Fibroblast of lung (primary cell): ENCODE measurements around the gene TRRAP. TPM values are rescaled to one million over a fixed set of nuclear protein-coding genes. Genes with fewer than 3 reads are reported as not detected.

ENCODE experiments used
- DNase-seq, 2 donors: peaks; one replicate each; pipeline versions ENCODE4 v3.0.0 to v3.0.0-alpha.2; 2010; ENCODE audit warnings: low read depth in 2 of 2
- H2AFZ ChIP-seq: 2 replicates; pipeline ENCODE4 v1.5.1; 2012; ENCODE audit warnings: low read length, control low read depth, inconsistent platforms
- H3K27ac ChIP-seq: 2 replicates; pipeline ENCODE4 v1.5.1; 2011; ENCODE audit warnings: low read length, control low read depth; ENCODE audit not compliant: insufficient read depth
- H3K27me3 ChIP-seq: 2 replicates; pipeline ENCODE4 v1.5.1; 2011; ENCODE audit warnings: mild to moderate bottlenecking, low read length; ENCODE audit not compliant: control insufficient read depth, insufficient read depth
- H3K36me3 ChIP-seq: 2 replicates; pipeline ENCODE4 v1.5.1; 2011; ENCODE audit warnings: low read length; ENCODE audit not compliant: control insufficient read depth, insufficient read depth
- H3K4me1 ChIP-seq: 2 replicates; pipeline ENCODE4 v1.5.1; 2011; ENCODE audit warnings: low read length; ENCODE audit not compliant: control insufficient read depth, insufficient read depth; ENCODE audit errors: extremely low read depth
- H3K4me2 ChIP-seq: 2 replicates; pipeline ENCODE4 v1.5.1; 2011; ENCODE audit warnings: low read length, control low read depth; ENCODE audit not compliant: insufficient read depth; ENCODE audit errors: extremely low read depth
- H3K4me3 ChIP-seq, 4 experiments: fragments of 200-600 bp in 1 of 4; sonication (generic) in 1 of 4; replicated peaks in 1 of 4; 2 replicates each; pipeline ENCODE4 v1.5.1; 2011 to 2016; ENCODE audit warnings: low read length in 4 of 4, low read depth in 3 of 4, mild to moderate bottlenecking in 3 of 4, control low read depth in 2 of 4, inconsistent platforms in 1 of 4, mixed read lengths in 1 of 4; ENCODE audit not compliant: insufficient read depth in 1 of 4; ENCODE audit errors: control extremely low read depth in 1 of 4
- H3K79me2 ChIP-seq: 2 replicates; pipeline ENCODE4 v1.5.1; 2012; ENCODE audit warnings: mild to moderate bottlenecking, low read length, inconsistent platforms; ENCODE audit not compliant: control insufficient read depth, insufficient read depth
- H3K9ac ChIP-seq: 2 replicates; pipeline ENCODE4 v1.5.1; 2011; ENCODE audit warnings: mild to moderate bottlenecking, low read length, control low read depth; ENCODE audit not compliant: insufficient read depth
- H3K9me3 ChIP-seq: 2 replicates; pipeline ENCODE4 v1.5.1; 2012; ENCODE audit warnings: low read depth, low read length; ENCODE audit not compliant: control insufficient read depth, insufficient read depth
- H4K20me1 ChIP-seq: 2 replicates; pipeline ENCODE4 v1.5.1; 2011; ENCODE audit warnings: low read length; ENCODE audit not compliant: control insufficient read depth, insufficient read depth; ENCODE audit errors: extremely low read depth
- CTCF ChIP-seq, 2 donors: IDR thresholded peaks in 1 of 2; conservative IDR thresholded peaks in 1 of 2; 1 replicate in 1 of 2; 2 replicates in 1 of 2; pipeline ENCODE4 v1.5.1; 2011 to 2012; ENCODE audit warnings: low read length in 2 of 2, control low read depth in 1 of 2, inconsistent platforms in 1 of 2, low read depth in 1 of 2, mild to moderate bottlenecking in 1 of 2
- EZH2 ChIP-seq: IDR thresholded peaks from 2 replicates; pipeline ENCODE4 v1.5.1; 2012; ENCODE audit warnings: low read length, control low read depth, mild to moderate bottlenecking; ENCODE audit errors: missing control alignments
- polyA minus RNA-seq: library from RNA; depleted of rRNA, polyadenylated mRNA; stranded (reverse); fragments of >200 nt; gene quantifications from 2 replicates; pipeline ENCODE4 v1.2.3, GENCODE V29; 2011; ENCODE audit warnings: low replicate concordance
- polyA plus RNA-seq, 2 donors: library from polyadenylated mRNA; depleted of rRNA in 1 of 2; stranded (reverse) in 1 of 2; unstranded in 1 of 2; fragments of >200 nt; gene quantifications; 2 replicates each; pipeline ENCODE4 v1.2.1, GENCODE V29; 2011 to 2012; ENCODE audit warnings: missing spikeins in 1 of 2
- total RNA-seq: library from RNA; depleted of rRNA; stranded (reverse); fragments of >200 nt; gene quantifications from 2 replicates; pipeline ENCODE4 v1.2.1, GENCODE V29; 2014

Gene TRRAP
- total RNA-seq = 14.4 and 20.6 TPM in 2 replicates
- 11.3 and 17.6 TPM in 2 replicates for polyA plus RNA-seq
- polyA plus RNA-seq (2012) = 12.9 and 14.9 TPM in 2 replicates
- polyA minus RNA-seq = 64.0 and 86.9 TPM in 2 replicates

GRCh38 chr7:98878365-98879197 lies at the start of gene TRRAP:
TSS of gene TRRAP (plus strand) at chr7:98878532. CDS start at chr7:98881151, 2,619 bp downstream.
- Histone ChIP-seq H4K20me1 (no peaks in the 10 kb centered on the region), H3K36me3 (peaks cover 2% of the 10 kb centered on the region), H3K4me2 (peak within 1 kb of the TSS; percentile 99), H3K27ac (peak within 1 kb of the TSS; percentile 90), H3K79me2 (peaks cover 28% of the 10 kb centered on the region), H3K4me3 (peak within 1 kb of the TSS; percentile 87 to 99 (median 96)), H3K9ac (peak within 1 kb of the TSS; percentile 98), H2AFZ (peak within 1 kb of the TSS; percentile 80), H3K4me1 (peaks cover 5% of the 10 kb centered on the region), H3K27me3 (no peaks in the 10 kb centered on the region), H3K9me3 (no peaks in the 10 kb centered on the region)
- DNase-seq = peak; percentile 71 to 72
- TF ChIP-seq EZH2 = no peak
- TF ChIP-seq CTCF (conservative IDR thresholded peaks at IDR 0.05 in 1 of 2, IDR thresholded peaks at IDR 0.05 in 1 of 2; ENCODE audit: low read depth in 1 of 2, low read length in 2 of 2) = peak; percentile 51 to 52

GRCh38 chr7:98830972-98831548 lies 47.3 kb upstream of the TRRAP start:
- Histone ChIP-seq H2AFZ (no peak overlapping the region), H3K27me3 (no peaks in the 10 kb centered on the region), H3K4me2 (no peak overlapping the region), H3K9ac (no peak overlapping the region), H3K9me3 (no peaks in the 10 kb centered on the region), H3K4me3 (no peak overlapping the region), H4K20me1 (no peaks in the 10 kb centered on the region), H3K27ac (no peak overlapping the region), H3K36me3 (no peaks in the 10 kb centered on the region), H3K4me1 (no peaks in the 10 kb centered on the region), H3K79me2 (no peaks in the 10 kb centered on the region)
- TF ChIP-seq CTCF (conservative IDR thresholded peaks at IDR 0.05 in 1 of 2, IDR thresholded peaks at IDR 0.05 in 1 of 2; ENCODE audit: low read depth in 1 of 2, low read length in 2 of 2) = no peak
- no peak for TF ChIP-seq EZH2
- DNase-seq = no peak

GRCh38 chr7:98831641-98832221 lies 46.6 kb upstream of the TRRAP start:
- Histone ChIP-seq H3K27me3 (no peaks in the 10 kb centered on the region), H3K4me1 (no peaks in the 10 kb centered on the region), H3K27ac (no peak overlapping the region), H3K79me2 (no peaks in the 10 kb centered on the region), H3K36me3 (no peaks in the 10 kb centered on the region), H3K9ac (no peak overlapping the region), H3K9me3 (no peaks in the 10 kb centered on the region), H3K4me3 (no peak overlapping the region), H4K20me1 (no peaks in the 10 kb centered on the region), H2AFZ (no peak overlapping the region), H3K4me2 (no peak overlapping the region)
- peak in 1 of 2 donors; percentile 57 for DNase-seq
- TF ChIP-seq EZH2 (no peak), CTCF (conservative IDR thresholded peaks at IDR 0.05 in 1 of 2, IDR thresholded peaks at IDR 0.05 in 1 of 2; ENCODE audit: low read depth in 1 of 2, low read length in 2 of 2) (peak; percentile 40 to 66)
